Tibial nerve (tissue), 4 donors: Measurements from ENCODE around the gene CLIP1. TPM values are rescaled to one million over a fixed set of nuclear protein-coding genes. Genes with fewer than 3 reads are reported as not detected.
"Not testable (repeated sequence)": the region's sequence is repeated elsewhere in the genome, so short reads cannot be mapped to it uniquely, and the experiment has no call there.

Experiments used
- DNase-seq, 2 donors: peaks; one replicate each; pipeline ENCODE4 v3.0.0-alpha.2; 2019; ENCODE audit warnings: low spot score in 2 of 2
- H3K27ac ChIP-seq, 4 donors: fragments of 200-600 bp; sonication (generic) in 3 of 4; one replicate each; pipeline ENCODE4 v1.5.1; 2017 to 2019; ENCODE audit warnings: mild to moderate bottlenecking in 1 of 4
- H3K27me3 ChIP-seq, 2 donors: fragments of 200-600 bp; sonication (generic) in 1 of 2; one replicate each; pipeline versions ENCODE4 v1.5.1 to v1.6.0; 2017 to 2019
- H3K36me3 ChIP-seq, 3 donors: fragments of 200-600 bp; sonication (generic); one replicate each; pipeline ENCODE4 v1.5.1; 2018 to 2019
- H3K4me1 ChIP-seq, 4 donors: fragments of 200-600 bp; sonication (generic) in 3 of 4; one replicate each; pipeline ENCODE4 v1.5.1; 2017 to 2019
- H3K4me3 ChIP-seq, 4 donors: fragments of 200-600 bp; sonication (generic) in 3 of 4; one replicate each; pipeline ENCODE4 v1.5.1; 2017 to 2019; ENCODE audit warnings: mild to moderate bottlenecking in 1 of 4, moderate library complexity in 1 of 4
- H3K9me3 ChIP-seq, 4 donors: fragments of 200-600 bp; sonication (generic) in 3 of 4; one replicate each; pipeline ENCODE4 v1.5.1; 2017 to 2019
- CTCF ChIP-seq, 5 experiments: fragments of 200-600 bp in 3 of 5; fragments of 450-650 bp in 2 of 5; sonication (generic) in 3 of 5; IDR thresholded peaks; one replicate each; pipeline ENCODE4 v1.5.1; 2016 to 2019; ENCODE audit warnings: antibody characterized with exemption in 5 of 5, mild to moderate bottlenecking in 3 of 5, moderate library complexity in 2 of 5
- EP300 ChIP-seq, 2 donors: sonication (generic); formaldehyde crosslinking; IDR thresholded peaks; one replicate each; pipeline ENCODE4 v1.6.1; 2017; ENCODE audit warnings: antibody characterized with exemption in 2 of 2, mild to moderate bottlenecking in 1 of 2
- POLR2A ChIP-seq, 2 donors: fragments of 450-650 bp; IDR thresholded peaks; one replicate each; pipeline ENCODE4 v1.6.1; 2017; ENCODE audit warnings: antibody characterized with exemption in 2 of 2, mild to moderate bottlenecking in 2 of 2, moderate library complexity in 2 of 2
- WGBS, 2 donors: methylation state at CpG; one replicate each; pipeline ENCODE4 v1.1.5; 2018; 5-methylcytosine and 5-hydroxymethylcytosine counted together
- total RNA-seq, 4 donors: library from RNA; depleted of rRNA; stranded (reverse); fragments of >200 nt; gene quantifications; one replicate each; pipeline ENCODE4 v1.1.0, GENCODE V29; 2016

The CLIP1 gene
- total RNA-seq, 4 donors from 2014 or later: 89.2 to 105 (median 90.9) TPM

- Histone ChIP-seq H3K9me3 (no peaks in the 10 kb centered on the region), H3K4me1 (no peaks in the 10 kb centered on the region), H3K4me3 (no peak overlapping the region), H3K27ac (no peak overlapping the region), H3K27me3 (no peaks in the 10 kb centered on the region), H3K36me3 (no peaks in the 10 kb centered on the region)
- no peak for DNase-seq
- WGBS, 2 donors: 82 to 86% methylated on average over 6 of the region's 6 CpGs
- no peak for TF ChIP-seq CTCF (IDR thresholded peaks at IDR 0.05)
Measured at GRCh38 chr12:122387887-122388286, 34.6 kb downstream of the CLIP1 start.

- H3K4me3 ChIP-seq: no peak overlapping the region
- H3K27ac ChIP-seq: no peak overlapping the region
- peaks cover 0 to 8% (median 0%) of the 10 kb centered on the region in 3 donors for H3K36me3 ChIP-seq
- no peaks in the 10 kb centered on the region for H3K9me3 ChIP-seq
- 91 to 94% methylated on average over 13 of the region's 13 CpGs for WGBS, 2 donors
- TF ChIP-seq EP300 (IDR thresholded peaks at IDR 0.05) (no peak), CTCF (IDR thresholded peaks at IDR 0.05) (no peak), POLR2A (IDR thresholded peaks at IDR 0.05) (no peak)
- DNase-seq: no peak
- H3K4me1 ChIP-seq: no peaks in the 10 kb centered on the region
- no peaks in the 10 kb centered on the region for H3K27me3 ChIP-seq
Measured at GRCh38 chr12:122385171-122386016, 37.1 kb downstream of the CLIP1 start.

GRCh38 chr12:122382919-122383350, 39.5 kb downstream of the CLIP1 start:
- H3K4me1 ChIP-seq: no peaks in the 10 kb centered on the region
- H3K27ac ChIP-seq: no peak overlapping the region
- TF ChIP-seq CTCF (IDR thresholded peaks at IDR 0.05) (no peak), EP300 (IDR thresholded peaks at IDR 0.05) (no peak), POLR2A (IDR thresholded peaks at IDR 0.05) (no peak)
- WGBS, 2 donors: 70 to 72% methylated on average over 6 of the region's 6 CpGs
- no peak overlapping the region for H3K4me3 ChIP-seq
- DNase-seq: no peak
- H3K36me3 ChIP-seq: peaks cover 0 to 26% (median 5%) of the 10 kb centered on the region in 3 donors
- H3K9me3 ChIP-seq: no peaks in the 10 kb centered on the region
- H3K27me3 ChIP-seq: no peaks in the 10 kb centered on the region

- H3K4me1 ChIP-seq: no peaks in the 10 kb centered on the region
- H3K27me3 ChIP-seq: no peaks in the 10 kb centered on the region
- no peak overlapping the region for H3K4me3 ChIP-seq
- 63 to 66% methylated on average over 1 of the region's 1 CpG for WGBS, 2 donors
- TF ChIP-seq EP300 (IDR thresholded peaks at IDR 0.05): no peak
- TF ChIP-seq POLR2A (IDR thresholded peaks at IDR 0.05): no peak
- TF ChIP-seq CTCF (IDR thresholded peaks at IDR 0.05): no peak
- DNase-seq: no peak
- no peaks in the 10 kb centered on the region for H3K9me3 ChIP-seq
- H3K27ac ChIP-seq: no peak overlapping the region
- H3K36me3 ChIP-seq: peaks cover 4 to 45% (median 8%) of the 10 kb centered on the region in 3 donors
Measured at GRCh38 chr12:122381021-122381420, 41.4 kb downstream of the CLIP1 start.

GRCh38 chr12:122376751-122377150, 45.7 kb downstream of the CLIP1 start:
- not testable (repeated sequence) for H3K4me1 ChIP-seq, H3K27me3 ChIP-seq, H3K9me3 ChIP-seq, H3K27ac ChIP-seq, DNase-seq, H3K4me3 ChIP-seq
- 94% methylated on average over 5 of the region's 5 CpGs for WGBS, 2 donors
- peaks cover 4 to 80% (median 8%) of the 10 kb centered on the region in 3 donors for H3K36me3 ChIP-seq
